DMS79 treated with DMSO at 0.1 percent for 48 hours (cell line): ENCODE data around the gene TPBG.
"Not testable (repeated sequence)": the region's sequence is repeated elsewhere in the genome, so short reads cannot be mapped to it uniquely, and the experiment has no call there.

Source experiments
- DNase-seq: peaks from one replicate; lab custom pipeline; 2025; lab: John Stamatoyannopoulos, UW

Gene TPBG

DNA sequence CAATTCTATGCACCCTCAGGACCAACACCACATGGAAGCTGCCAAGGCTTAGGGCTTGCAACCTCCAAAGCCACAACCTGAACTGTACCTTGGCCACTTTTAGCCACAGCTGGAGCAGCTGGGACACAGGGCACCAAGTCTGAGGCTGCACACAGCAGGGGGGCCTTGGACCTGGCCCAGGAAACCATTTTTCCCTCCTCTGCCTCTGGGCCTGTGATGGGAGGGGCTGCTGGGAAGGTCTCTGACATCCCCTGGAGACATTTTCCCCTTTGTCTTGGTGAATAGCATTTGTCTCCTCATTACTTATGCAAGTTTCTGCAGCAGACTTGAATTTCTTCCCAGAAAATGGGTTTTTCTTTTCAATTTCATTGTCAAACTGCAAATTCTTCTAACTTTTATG is 13.0 kb downstream of the TPBG start:
- no peak for DNase-seq

DNA sequence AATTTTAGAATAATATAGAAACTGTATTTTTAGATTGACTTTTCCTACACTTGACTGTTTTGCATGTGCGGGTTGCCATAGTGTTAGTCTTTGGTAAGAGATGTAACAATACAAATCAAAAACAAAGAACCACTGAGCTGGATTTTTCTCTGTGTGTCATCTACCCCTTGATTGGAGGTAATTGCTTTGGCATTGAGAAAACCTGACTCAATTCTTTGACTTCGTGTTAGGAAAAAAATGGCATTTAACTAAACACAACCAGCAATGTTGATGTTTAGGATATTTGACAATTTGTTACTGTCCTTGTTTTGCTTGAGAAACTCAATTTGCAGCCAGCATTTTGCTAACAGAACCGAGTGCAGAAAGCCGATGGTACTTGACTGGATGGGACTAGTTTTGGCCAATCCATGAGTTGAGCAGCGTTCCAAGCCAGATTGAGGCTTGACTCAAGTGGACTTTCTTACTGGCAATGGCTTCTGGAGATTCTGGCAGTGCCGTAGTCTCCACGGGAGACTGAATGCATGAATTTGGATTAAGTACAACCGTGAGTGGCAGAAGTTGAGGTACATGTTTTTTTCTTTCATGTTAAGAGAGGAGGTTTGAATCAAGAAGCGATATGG is 17.1 kb downstream of the TPBG start:
- DNase-seq: no peak

DNA sequence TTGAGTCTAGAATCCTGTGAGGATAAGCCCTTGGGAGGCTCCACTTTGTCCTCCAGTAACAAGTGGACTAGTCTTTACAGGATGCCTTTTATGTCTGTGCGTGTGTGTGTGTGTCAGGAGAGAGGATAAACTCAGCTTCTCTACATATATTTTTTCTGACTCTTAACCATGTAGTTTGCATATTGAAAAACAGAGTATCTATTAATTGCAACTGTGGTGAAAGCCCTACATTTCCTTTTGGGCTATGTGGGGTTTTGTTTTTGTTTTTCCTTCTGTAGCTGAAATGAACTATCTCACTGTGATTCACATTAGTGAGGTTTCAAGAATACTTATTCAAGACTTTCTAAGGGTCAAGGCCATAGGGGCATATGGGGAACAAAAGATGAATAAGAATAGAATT is 17.7 kb downstream of the TPBG start:
- DNase-seq: no peak

DNA sequence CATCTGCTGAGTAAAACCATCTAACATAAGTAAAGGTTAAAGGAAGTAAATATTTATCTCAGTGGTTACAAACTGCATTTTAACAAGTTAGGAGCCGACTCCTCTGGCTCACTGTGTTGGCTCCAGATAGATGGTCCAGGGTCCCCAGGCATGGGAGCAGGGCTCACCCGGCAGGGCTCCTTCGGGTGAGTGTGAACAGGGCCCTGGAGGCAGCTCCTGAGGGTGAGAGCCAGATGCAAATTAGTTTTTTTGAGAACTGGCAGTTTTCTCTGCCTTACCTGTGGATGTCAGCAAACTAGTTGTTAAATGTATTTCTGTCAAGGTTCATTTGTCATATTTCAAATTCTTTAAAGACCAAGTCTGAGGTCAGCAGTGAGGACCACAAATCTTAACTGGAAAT is 21.5 kb downstream of the TPBG start:
- DNase-seq: no peak

DNA sequence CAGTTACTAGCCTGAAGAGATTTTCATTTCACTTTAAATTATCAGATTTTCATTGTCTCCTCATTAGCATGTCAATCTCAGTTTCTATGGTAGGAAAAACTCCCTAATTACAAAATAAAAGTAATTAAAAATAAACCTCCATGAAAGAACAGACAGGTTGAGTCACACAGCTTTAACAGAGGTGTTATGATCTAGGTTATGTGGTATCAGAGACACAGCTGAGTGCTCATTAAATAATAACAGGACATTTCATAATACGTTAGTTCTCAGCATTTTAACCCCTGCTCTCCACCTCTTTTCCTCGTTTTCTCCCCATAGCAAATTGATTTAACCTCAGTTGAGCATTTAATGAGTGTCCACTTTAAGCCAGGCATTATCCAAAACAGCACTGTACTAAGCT is 21.9 kb downstream of the TPBG start:
- no peak for DNase-seq

DNA sequence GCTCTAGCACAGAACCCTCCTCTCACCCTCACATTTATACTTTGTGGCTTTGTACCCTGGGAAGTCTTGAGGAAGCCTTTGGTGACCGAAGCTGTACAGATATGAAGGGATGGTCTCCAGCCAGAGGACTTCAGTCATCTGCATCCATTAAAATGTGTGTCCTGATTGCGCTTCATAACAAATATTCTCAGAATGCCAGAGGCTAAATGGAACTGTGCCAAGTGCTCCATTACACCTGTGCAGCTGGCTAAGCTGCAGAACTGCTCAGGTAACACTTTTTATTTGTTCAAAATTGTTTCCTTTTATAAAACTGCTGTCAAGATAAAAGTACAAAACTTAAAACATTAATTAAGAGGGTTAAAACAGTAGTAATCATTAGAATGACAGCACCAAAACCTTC is 22.3 kb downstream of the TPBG start:
- peak; percentile 53 for DNase-seq

DNA sequence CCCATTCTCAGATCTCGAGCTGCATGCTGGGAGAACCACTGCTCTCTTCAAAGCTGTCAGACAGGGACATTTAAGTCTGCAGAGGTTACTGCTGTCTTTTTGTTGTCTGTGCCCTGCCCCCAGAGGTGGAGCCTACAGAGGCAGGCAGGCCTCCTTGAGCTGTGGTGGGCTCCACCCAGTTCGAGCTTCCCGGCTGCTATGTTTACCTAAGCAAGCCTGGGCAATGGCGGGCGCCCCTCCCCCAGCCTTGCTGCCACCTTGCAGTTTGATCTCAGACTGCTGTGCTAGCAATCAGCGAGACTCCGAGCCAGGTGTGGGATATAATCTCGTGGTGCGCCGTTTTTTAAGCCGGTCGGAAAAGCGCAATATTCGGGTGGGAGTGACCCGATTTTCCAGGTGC is 31.2 kb downstream of the TPBG start:
- not testable (repeated sequence) for DNase-seq

DNA sequence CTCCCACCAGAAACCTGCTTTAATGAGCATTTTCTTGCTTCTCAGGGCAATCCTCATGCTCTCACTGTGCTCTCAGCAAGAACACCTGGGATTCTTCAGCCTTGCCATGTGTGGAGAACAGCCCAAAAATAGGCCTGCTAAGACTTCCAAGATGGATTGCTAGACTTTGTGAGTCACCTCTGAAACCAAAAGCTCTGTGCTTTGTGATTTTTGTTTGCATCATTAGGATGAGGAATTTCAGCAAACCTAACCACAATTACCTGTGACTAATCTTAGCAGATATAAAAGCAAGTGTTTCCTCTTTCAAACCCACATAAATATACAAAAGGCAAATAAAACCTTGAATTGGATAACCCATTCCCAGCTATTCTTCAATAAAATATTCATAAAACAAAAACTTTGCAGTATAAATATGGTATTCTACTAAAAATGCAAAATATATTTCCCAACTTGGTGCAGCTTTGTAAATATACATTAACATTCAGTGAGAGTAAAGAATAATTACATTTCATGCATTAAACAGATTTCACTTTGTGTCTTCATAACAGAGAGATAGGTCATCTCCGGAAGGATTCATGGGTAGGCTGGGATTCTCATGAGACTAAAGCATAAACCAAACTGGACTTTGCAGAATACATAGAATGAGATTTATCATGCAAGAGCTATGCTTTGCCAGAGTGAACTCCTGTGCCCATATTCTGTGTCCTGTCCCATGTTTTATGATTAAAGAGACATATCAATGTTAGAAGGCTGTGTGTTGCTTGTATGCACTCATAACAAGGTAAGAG is 33.5 kb downstream of the TPBG start:
- DNase-seq: no peak

DNA sequence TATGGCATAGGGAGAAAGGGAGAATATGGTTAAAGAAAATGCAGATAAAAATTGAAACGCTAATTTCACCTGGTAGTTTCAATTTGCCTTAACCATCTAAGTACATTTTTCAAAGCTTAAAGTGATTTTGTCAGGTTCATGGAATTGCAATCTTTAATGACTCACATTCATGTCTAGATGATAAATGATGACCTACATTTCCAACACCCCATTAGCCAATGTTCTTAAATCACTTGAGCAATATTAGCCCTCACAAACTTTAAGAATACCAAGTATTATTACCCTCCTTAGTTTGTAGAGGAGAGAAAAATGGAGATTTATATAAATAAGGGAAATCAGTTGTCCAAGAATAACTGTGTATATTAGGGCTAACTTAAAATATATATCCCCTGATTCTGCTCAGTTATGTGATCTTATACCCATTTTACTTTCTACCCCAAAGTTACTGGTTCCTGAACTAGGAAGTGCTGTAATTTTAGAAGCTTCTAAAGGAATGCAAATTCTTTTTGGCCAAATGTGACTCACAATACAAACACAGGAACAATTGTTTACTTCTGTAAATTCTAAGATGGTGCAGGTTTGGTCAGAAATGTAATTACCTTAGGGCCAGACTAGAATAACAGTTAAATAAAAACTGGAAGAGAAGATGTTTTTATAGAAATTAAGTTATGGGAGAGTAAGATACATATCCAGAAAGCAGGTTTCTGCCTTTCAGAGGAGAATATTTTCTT is 34.5 kb downstream of the TPBG start:
- DNase-seq: no peak

DNA sequence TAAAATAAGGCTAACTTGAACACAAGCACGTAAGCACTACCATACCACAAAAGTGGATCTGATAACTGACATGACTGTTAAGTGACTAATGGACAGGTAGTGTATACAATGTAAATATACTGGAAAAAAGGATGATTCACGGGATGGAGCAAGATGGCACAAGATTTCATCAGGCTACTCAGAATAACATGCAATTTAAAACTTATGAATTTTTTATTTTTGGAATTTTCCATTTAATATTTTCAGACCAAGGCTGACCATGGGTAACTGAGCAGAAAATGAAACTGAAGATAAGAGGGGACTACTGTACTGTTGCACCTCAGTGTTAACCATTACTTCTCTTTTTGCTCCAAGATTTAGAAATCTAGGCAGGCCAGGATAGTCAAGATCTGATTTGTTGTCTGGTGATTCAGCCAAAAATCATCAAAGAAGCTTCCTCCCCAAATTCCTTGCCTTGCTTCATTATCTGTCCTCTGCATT is 45.4 kb downstream of the TPBG start:
- no peak for DNase-seq

DNA sequence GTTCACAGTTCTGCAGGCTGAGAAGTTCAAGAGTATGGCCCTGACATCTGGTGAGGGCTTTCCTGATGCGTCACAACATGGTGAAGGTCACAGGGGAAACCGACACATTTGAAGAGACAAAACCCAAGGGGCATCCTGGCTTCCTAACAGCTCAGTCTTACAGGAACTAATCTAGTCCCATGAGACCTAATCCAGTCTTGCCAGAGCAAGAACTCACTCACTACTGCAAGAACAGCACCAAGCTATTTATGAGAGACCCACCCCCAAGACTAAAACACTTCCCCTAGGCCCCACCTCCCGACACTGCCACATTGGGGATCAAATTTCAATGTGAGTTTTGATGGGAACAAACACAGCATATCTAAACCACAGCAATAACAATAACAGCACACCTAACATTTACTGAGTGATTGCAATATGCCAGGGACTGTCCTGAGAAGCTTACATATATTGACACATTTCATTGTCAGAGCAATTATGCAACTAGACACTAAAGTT is 46.6 kb downstream of the TPBG start:
- DNase-seq: no peak

DNA sequence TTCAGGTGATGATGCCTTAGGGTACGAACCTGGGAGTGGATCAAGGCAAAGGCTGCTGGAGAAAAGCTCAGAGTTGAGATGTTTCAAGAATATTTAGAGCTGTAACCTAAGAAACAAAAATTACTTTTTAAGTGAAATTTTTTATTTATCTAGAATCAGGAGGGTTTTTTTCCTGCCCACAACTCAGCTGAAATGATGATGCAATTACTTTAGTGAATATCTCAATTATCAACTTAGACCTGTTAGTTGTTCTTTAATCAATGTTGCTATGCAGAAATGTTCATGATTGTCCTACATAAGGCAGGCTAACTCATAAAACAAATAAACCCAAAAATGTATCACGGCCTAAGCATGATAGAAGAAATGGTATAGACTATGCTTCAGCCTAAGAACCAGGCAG is 50.3 kb downstream of the TPBG start:
- no peak for DNase-seq

DNA sequence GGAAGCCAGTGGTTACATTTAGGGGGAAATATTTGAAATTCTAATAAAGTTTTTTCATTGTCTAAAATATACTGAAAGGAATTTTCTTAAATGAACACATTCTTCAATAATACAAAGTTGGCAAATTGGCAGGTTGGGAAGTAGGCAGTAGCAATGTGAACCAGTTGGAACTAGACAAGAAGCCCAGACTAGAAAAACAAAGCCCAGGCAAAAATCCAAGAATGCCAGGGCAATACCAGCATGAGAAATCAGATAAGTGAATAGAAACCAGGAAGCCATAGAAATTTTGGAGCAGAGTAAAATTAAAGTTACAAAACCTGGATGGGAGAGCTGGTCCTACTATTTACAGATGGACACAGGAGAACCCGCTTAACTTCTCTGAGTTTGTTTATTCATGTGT is 52.2 kb downstream of the TPBG start:
- DNase-seq: no peak

DNA sequence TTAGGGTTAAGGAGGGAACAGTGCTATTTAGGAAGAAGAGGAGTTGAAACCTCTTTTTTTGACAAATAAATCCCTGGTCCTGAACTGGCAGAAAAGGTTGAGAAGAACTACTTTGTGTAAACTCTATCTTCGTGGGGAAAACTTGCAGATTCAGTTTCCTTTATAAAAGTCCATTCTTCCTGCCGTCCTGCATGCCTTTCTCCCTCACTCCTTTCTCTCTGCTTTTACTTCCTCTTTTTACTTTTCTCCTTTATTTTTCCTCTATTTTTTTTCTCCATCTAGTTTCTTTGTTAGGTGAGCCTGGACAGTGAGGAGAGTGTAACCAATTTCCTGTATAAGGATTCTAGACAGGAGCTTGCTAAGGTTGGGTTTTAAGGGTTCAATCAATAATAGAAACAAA is 52.7 kb downstream of the TPBG start:
- DNase-seq: no peak
